HG03521 (cell line): ENCODE data around the gene FGF22.

Source experiments
- ATAC-seq: cut with Tn5 transposase; IDR thresholded peaks from one replicate; pipeline ENCODE4 v1.9.1; 2021; ENCODE audit warnings: mild to moderate bottlenecking, moderate library complexity; ENCODE audit not compliant: unreplicated experiment

The FGF22 gene

GRCh38 chr19:676339-677105, 36.8 kb downstream of the FGF22 start, which contains the start of gene FSTL3:
Gene FSTL3, plus strand, starts transcription at chr19:676392. Its CDS starts 32 bp downstream, at chr19:676424.
- no peak for ATAC-seq

DNA sequence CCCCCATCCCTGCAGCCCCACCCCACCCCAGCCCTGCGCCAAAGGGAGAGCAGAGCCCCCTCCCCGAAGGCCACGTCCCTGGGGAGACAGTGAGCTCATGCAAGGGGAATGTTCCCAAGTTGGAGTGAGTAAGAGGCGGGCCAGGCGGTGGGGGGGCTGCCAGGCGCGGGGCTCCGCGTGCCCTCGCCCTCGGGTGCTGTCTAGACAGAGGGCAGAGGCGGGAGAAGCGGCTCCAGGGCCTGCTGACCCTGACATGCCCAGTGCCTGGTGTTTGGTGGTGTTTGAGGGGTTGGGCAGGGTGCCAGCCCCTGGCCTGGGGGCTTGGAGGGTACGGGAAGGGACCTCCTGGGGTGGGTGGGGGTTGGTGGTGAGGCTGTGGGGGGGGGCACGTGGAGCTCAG, 37.5 kb downstream of the FGF22 start:
- ATAC-seq = no peak

DNA sequence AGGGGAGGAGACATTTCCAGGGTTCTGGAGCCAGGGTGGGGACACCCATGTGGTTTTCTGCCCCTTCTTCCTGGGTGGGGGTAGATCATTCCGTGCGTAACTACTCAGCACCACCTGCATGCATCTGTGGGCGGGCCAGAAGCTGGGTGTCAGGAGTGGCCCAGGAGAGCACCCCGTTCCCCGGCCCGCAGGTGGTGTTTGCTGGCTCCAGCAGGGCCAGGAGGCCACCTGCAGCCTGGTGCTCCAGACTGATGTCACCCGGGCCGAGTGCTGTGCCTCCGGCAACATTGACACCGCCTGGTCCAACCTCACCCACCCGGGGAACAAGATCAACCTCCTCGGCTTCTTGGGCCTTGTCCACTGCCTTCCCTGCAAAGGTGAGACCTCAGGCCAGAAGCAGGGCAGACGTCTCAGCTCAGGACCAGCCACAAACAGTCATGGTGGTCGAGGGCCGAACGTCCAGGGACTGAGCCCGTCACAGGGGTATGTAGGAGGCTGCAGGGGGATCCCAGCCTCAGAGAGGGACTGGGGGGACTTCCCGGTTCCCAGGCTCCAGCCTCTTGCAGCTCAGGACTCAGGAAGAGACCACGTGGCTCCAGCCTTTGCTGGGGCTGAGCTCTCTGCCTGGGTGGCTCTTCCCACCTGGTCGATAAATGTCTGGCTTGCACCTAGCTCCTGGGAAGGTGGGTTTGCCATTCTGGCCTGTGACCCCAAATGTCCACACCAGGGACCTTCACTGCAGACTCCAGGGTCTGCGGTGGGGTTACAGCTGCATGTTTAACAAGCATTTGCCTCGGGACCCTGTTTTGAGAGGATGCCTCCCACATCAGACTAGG, 38.1 kb downstream of the FGF22 start:
- ATAC-seq = no peak

DNA sequence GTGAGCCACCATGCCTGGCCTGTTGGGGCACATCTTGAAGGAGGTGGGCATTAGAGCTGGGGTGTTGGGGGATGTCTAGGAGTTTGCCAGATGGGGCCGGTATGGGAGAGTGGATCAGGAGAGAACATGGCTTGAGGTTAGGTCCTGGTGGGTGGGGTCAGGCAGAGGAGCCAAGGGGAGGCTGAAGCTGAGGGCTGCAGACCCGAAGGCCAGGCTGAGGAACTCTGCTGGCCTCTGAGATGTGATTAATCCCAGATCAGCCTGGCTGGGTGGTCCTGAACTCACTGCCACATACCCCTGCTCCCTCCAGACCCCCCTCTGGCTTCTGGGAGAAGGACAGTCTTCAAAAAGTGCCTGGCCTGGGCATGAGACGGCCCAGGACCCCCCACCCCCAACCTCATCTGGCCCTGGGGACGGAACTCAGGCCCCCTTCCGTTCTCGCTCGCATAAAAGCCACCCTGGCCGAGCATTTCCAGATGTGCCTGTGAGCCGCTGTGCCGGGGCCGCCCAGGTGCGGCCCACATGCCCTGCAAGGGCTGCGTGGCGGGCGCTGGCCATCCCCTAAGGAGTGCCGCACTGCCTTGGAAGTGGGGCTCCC, 39.2 kb downstream of the FGF22 start:
- ATAC-seq = no peak

- ATAC-seq = peak; percentile 2
Measured at GRCh38 chr19:679418-680286, 40.0 kb downstream of the FGF22 start.

DNA sequence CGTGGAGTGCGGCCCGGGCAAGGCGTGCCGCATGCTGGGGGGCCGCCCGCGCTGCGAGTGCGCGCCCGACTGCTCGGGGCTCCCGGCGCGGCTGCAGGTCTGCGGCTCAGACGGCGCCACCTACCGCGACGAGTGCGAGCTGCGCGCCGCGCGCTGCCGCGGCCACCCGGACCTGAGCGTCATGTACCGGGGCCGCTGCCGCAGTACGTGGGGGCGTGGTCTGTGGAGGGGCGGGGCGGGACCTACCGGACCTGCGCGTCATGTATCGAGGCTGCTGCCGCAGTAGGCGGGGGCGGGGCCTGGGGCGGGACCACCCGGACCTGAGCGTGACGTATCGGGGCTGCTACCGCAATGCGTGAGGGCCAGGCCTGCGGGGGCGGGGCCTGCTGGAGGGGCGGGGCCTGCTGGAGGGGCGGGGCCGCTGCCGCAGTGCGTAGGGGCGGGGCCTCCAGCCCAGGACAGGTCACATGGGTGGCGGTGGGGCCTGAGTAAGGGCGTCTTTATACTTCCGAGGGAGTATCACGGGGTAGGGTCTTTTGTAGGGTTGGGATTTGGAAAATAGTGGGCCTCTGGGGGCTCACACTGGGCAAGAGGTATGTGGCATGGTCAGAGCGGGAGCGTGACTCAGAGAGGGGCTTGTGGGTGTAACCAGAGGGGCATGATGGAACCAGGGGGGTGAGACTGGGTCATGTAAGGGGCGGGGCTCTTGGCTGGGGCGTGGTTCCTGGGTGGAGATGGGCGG, 40.8 kb downstream of the FGF22 start:
- ATAC-seq = peak; percentile 74

DNA sequence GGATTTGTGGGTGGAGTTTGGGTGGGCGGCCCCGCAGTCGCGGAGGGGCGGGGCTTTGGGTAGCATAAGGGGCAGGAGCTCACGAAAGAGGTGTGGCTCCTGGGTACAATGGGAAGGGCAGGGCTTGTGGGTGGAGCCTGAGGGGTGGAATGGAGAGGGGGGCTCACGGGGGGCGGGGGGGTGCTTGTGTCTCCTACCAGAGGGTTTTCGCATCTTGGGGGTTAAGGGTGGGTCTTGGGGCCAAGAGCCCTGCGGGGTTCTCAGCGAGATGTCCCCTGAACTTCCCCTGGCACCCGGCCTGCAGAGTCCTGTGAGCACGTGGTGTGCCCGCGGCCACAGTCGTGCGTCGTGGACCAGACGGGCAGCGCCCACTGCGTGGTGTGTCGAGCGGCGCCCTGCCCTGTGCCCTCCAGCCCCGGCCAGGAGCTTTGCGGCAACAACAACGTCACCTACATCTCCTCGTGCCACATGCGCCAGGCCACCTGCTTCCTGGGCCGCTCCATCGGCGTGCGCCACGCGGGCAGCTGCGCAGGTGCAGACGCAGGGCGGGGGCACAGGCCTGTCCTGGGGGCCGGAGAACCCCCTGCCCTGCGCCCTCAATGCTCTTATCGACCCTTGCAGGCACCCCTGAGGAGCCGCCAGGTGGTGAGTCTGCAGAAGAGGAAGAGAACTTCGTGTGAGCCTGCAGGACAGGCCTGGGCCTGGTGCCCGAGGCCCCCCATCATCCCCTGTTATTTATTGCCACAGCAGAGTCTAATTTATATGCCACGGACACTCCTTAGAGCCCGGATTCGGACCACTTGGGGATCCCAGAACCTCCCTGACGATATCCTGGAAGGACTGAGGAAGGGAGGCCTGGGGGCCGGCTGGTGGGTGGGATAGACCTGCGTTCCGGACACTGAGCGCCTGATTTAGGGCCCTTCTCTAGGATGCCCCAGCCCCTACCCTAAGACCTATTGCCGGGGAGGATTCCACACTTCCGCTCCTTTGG, 41.6 kb downstream of the FGF22 start:
- ATAC-seq = no peak

DNA sequence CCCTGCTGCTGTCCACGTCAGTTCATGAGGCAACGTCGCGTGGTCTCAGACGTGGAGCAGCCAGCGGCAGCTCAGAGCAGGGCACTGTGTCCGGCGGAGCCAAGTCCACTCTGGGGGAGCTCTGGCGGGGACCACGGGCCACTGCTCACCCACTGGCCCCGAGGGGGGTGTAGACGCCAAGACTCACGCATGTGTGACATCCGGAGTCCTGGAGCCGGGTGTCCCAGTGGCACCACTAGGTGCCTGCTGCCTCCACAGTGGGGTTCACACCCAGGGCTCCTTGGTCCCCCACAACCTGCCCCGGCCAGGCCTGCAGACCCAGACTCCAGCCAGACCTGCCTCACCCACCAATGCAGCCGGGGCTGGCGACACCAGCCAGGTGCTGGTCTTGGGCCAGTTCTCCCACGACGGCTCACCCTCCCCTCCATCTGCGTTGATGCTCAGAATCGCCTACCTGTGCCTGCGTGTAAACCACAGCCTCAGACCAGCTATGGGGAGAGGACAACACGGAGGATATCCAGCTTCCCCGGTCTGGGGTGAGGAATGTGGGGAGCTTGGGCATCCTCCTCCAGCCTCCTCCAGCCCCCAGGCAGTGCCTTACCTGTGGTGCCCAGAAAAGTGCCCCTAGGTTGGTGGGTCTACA, 43.1 kb downstream of the FGF22 start:
- ATAC-seq = no peak

DNA sequence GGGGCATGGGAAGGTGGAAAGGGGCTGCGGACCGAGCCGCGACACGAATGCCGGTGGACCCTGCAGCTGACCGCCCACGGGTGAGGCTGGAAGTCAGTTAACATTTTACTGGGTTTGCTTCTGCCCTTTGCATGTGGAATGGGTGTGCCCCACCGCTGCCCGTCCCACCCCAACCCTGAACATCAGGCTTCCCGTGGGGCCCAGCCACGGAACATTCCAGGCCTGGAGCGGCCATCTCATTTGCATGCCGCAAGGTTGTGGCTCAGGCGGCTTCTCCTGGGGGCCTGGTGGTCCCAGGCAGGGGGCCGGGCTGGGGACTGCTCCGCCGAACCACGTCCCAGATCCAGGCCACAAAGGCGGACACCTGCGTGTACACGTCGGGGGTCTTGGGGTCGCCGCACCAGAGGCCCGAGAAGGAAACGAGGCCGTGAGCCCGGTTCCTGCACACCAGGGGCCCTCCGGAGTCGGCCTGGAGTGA, 45.8 kb downstream of the FGF22 start:
- no peak for ATAC-seq

- no peak for ATAC-seq
Measured at GRCh38 chr19:686589-687297, 47.1 kb downstream of the FGF22 start.

GRCh38 chr19:687569-688166, 48.0 kb downstream of the FGF22 start:
- no peak for ATAC-seq

GRCh38 chr19:688214-688613, 48.5 kb downstream of the FGF22 start:
- no peak for ATAC-seq

DNA sequence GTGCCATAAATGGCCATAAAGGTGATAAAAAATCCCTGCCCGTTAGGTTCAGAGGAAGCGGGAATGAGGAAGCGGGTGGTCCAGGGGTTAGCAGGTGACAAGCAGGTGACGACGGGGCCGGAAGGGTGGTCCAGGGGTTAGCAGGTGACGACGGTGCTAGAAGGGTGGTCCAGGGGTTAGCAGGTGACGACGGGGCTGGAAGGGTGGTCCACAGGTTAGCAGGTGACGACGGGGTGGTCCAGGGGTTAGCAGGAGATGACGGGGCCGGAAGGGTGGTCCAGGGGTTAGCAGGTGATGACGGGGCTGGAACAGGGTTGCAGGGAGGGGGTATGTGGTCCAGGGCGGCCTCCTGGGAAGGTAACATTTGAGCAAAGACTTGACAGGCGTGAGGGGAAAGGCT, 49.3 kb downstream of the FGF22 start:
- no peak for ATAC-seq

- ATAC-seq = no peak
Measured at GRCh38 chr19:690203-690602, 50.5 kb downstream of the FGF22 start.
